ENCODE measurements around the gene SERTAD4. TPM values are rescaled to one million over a fixed set of nuclear protein-coding genes. Genes with fewer than 3 reads are reported as not detected.

SERTAD4 gene
- total and polyA plus RNA-seq, 2 experiments from 2014 or later: 1.3 to 1.6 TPM

DNA sequence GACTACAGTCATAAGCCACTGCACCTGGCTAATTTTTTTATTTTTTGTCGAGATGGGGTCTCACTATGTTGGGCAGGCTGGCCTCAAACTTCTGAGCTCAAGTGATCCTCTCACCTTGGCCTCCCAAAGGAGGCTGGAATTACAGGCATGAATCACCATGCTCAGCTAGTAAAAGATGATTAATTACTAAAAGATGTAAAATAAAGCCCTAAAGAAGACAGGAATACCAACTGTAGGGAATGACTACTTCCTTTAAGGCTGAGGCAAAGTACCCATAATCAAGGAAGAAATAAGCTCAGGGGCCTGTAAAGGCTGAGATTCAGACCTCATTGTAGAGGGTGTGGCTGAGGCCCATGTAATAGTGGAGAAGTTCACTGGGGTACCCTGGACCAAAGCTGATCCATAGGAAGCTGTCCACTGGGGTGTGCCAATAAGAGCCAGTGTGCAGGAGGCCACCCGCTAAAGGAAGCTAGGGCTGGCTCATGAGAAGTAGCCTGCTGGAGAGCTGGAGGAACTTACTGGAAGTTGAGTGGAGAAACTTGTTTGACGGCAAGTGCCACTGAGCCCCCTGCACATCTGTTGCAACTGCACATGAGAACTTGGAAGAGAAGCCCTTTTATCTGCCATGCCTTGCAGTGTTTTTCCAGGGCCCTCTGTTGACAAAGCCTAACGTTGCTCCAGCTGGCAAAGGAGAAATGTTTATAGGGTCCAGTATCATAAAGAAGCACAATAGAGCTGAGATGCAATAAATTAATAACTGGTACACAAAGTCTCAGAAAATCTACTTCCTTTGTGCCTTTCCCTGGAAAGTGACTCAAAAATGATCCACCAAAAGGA, 17.8 kb upstream of the SERTAD4 start:
- Histone ChIP-seq H3K27ac (ENCODE audit: low read depth) (no peak overlapping the region), H3K79me2 (replicated peaks; ENCODE audit: insufficient read depth) (no peaks in the 10 kb centered on the region), H3K36me3 (ENCODE audit: insufficient read depth) (no peaks in the 10 kb centered on the region), H3F3A (replicated peaks; ENCODE audit: low read depth) (no peaks in the 10 kb centered on the region), H3K9me2 (ENCODE audit: insufficient read depth) (no peaks in the 10 kb centered on the region), H4K20me1 (replicated peaks; ENCODE audit: insufficient read depth) (no peaks in the 10 kb centered on the region), H3K4me2 (no peak overlapping the region), H3K4me3 (no peak overlapping the region), H3K27me3 (ENCODE audit: insufficient read depth) (no peaks in the 10 kb centered on the region), H3K4me1 (ENCODE audit: insufficient read depth) (peaks cover 9% of the 10 kb centered on the region), H2AFZ (no peak overlapping the region)
- Mint-ChIP-seq H3K4me1 (peaks cover 8% of the 10 kb centered on the region), H3K4me3 (no peak overlapping the region), H3K27me3 (ENCODE audit: insufficient read depth, low read depth, poor library complexity) (no peaks in the 10 kb centered on the region), H3K36me3 (ENCODE audit: low read depth) (no peaks in the 10 kb centered on the region), H3K27ac (no peak overlapping the region), H3K9me3 (no peaks in the 10 kb centered on the region)
- DNase-seq (ENCODE audit: low spot score) (no peak), ATAC-seq (no peak)
- TF ChIP-seq, protein P1, sequence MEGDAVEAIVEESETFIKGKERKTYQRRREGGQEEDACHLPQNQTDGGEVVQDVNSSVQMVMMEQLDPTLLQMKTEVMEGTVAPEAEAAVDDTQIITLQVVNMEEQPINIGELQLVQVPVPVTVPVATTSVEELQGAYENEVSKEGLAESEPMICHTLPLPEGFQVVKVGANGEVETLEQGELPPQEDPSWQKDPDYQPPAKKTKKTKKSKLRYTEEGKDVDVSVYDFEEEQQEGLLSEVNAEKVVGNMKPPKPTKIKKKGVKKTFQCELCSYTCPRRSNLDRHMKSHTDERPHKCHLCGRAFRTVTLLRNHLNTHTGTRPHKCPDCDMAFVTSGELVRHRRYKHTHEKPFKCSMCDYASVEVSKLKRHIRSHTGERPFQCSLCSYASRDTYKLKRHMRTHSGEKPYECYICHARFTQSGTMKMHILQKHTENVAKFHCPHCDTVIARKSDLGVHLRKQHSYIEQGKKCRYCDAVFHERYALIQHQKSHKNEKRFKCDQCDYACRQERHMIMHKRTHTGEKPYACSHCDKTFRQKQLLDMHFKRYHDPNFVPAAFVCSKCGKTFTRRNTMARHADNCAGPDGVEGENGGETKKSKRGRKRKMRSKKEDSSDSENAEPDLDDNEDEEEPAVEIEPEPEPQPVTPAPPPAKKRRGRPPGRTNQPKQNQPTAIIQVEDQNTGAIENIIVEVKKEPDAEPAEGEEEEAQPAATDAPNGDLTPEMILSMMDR (conservative IDR thresholded peaks at IDR 0.05; ENCODE audit: low read depth in 2 of 2): no peak
- TF ChIP-seq NANOG (IDR thresholded peaks at IDR 0.05; ENCODE audit: borderline replicate concordance): no peak
- no peak for TF ChIP-seq EZH2 (IDR thresholded peaks at IDR 0.05; ENCODE audit: low read depth, unreplicated experiment)
- no peak for TF ChIP-seq JUNB (IDR thresholded peaks at IDR 0.05; ENCODE audit: unreplicated experiment)
- TF ChIP-seq ZNF331 (CRISPR knock-in tag; IDR thresholded peaks at IDR 0.05; ENCODE audit: low read depth): no peak
- no peak for TF ChIP-seq CREB1 (CRISPR knock-in tag; IDR thresholded peaks at IDR 0.05; ENCODE audit: low read depth)
- TF ChIP-seq, protein P2, sequence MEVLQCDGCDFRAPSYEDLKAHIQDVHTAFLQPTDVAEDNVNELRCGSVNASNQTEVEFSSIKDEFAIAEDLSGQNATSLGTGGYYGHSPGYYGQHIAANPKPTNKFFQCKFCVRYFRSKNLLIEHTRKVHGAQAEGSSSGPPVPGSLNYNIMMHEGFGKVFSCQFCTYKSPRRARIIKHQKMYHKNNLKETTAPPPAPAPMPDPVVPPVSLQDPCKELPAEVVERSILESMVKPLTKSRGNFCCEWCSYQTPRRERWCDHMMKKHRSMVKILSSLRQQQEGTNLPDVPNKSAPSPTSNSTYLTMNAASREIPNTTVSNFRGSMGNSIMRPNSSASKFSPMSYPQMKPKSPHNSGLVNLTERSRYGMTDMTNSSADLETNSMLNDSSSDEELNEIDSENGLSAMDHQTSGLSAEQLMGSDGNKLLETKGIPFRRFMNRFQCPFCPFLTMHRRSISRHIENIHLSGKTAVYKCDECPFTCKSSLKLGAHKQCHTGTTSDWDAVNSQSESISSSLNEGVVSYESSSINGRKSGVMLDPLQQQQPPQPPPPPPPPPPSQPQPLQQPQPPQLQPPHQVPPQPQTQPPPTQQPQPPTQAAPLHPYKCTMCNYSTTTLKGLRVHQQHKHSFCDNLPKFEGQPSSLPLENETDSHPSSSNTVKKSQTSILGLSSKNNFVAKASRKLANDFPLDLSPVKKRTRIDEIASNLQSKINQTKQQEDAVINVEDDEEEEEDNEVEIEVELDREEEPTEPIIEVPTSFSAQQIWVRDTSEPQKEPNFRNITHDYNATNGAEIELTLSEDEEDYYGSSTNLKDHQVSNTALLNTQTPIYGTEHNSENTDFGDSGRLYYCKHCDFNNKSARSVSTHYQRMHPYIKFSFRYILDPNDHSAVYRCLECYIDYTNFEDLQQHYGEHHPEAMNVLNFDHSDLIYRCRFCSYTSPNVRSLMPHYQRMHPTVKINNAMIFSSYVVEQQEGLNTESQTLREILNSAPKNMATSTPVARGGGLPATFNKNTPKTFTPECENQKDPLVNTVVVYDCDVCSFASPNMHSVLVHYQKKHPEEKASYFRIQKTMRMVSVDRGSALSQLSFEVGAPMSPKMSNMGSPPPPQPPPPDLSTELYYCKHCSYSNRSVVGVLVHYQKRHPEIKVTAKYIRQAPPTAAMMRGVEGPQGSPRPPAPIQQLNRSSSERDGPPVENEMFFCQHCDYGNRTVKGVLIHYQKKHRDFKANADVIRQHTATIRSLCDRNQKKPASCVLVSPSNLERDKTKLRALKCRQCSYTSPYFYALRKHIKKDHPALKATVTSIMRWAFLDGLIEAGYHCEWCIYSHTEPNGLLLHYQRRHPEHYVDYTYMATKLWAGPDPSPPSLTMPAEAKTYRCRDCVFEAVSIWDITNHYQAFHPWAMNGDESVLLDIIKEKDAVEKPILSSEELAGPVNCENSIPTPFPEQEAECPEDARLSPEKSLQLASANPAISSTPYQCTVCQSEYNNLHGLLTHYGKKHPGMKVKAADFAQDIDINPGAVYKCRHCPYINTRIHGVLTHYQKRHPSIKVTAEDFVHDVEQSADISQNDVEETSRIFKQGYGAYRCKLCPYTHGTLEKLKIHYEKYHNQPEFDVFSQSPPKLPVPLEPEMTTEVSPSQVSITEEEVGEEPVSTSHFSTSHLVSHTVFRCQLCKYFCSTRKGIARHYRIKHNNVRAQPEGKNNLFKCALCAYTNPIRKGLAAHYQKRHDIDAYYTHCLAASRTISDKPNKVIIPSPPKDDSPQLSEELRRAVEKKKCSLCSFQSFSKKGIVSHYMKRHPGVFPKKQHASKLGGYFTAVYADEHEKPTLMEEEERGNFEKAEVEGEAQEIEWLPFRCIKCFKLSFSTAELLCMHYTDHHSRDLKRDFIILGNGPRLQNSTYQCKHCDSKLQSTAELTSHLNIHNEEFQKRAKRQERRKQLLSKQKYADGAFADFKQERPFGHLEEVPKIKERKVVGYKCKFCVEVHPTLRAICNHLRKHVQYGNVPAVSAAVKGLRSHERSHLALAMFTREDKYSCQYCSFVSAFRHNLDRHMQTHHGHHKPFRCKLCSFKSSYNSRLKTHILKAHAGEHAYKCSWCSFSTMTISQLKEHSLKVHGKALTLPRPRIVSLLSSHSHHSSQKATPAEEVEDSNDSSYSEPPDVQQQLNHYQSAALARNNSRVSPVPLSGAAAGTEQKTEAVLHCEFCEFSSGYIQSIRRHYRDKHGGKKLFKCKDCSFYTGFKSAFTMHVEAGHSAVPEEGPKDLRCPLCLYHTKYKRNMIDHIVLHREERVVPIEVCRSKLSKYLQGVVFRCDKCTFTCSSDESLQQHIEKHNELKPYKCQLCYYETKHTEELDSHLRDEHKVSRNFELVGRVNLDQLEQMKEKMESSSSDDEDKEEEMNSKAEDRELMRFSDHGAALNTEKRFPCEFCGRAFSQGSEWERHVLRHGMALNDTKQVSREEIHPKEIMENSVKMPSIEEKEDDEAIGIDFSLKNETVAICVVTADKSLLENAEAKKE (CRISPR knock-in tag; IDR thresholded peaks at IDR 0.05): no peak
- TF ChIP-seq, protein P3, sequence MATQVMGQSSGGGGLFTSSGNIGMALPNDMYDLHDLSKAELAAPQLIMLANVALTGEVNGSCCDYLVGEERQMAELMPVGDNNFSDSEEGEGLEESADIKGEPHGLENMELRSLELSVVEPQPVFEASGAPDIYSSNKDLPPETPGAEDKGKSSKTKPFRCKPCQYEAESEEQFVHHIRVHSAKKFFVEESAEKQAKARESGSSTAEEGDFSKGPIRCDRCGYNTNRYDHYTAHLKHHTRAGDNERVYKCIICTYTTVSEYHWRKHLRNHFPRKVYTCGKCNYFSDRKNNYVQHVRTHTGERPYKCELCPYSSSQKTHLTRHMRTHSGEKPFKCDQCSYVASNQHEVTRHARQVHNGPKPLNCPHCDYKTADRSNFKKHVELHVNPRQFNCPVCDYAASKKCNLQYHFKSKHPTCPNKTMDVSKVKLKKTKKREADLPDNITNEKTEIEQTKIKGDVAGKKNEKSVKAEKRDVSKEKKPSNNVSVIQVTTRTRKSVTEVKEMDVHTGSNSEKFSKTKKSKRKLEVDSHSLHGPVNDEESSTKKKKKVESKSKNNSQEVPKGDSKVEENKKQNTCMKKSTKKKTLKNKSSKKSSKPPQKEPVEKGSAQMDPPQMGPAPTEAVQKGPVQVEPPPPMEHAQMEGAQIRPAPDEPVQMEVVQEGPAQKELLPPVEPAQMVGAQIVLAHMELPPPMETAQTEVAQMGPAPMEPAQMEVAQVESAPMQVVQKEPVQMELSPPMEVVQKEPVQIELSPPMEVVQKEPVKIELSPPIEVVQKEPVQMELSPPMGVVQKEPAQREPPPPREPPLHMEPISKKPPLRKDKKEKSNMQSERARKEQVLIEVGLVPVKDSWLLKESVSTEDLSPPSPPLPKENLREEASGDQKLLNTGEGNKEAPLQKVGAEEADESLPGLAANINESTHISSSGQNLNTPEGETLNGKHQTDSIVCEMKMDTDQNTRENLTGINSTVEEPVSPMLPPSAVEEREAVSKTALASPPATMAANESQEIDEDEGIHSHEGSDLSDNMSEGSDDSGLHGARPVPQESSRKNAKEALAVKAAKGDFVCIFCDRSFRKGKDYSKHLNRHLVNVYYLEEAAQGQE (IDR thresholded peaks at IDR 0.05; ENCODE audit: unreplicated experiment): no peak
- TF ChIP-seq STAT1 (IDR thresholded peaks at IDR 0.05; ENCODE audit: unreplicated experiment): no peak
- TF ChIP-seq EZH2phosphoT487 (IDR thresholded peaks at IDR 0.05; ENCODE audit: unreplicated experiment): no peak
- no peak for TF ChIP-seq ZNF114 (CRISPR knock-in tag; IDR thresholded peaks at IDR 0.05)
